Measurements from ENCODE around the gene CFD. TPM values are rescaled to one million over a fixed set of nuclear protein-coding genes. Genes with fewer than 3 reads are reported as not detected.

Gene CFD
- total and polyA plus RNA-seq, 4 donors, result 90.8 to 227 (median 141) TPM

DNA sequence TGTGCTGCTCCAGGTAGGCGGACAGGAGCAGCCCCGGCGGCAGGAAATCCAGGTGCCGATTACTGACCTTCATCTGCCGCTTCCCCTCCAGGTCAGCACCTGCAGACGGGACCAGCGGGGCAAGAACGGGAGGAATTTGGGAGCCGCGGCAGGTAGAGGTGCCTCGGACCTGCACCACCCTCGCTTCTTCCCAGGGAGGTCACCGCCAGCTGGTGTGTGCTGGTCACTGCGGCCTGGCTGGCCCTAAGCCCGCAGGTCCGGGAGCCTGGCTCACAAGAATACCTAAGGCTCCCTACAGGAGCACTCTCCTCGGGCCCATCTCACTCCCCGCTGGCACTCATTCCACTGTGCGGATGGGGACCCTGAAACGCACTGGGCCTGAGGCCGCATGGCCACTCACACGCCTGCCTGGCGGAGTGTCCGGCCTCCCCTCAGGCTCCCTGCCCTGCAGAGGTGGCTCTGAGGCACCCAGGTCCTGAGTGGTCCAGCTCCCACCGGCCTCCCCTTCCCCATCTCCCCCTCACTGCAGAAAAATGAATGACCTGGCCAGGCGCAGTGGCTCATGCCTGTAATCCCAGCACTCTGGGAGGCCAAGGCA is 38.1 kb downstream of the CFD start:
- TF ChIP-seq, protein P1, sequence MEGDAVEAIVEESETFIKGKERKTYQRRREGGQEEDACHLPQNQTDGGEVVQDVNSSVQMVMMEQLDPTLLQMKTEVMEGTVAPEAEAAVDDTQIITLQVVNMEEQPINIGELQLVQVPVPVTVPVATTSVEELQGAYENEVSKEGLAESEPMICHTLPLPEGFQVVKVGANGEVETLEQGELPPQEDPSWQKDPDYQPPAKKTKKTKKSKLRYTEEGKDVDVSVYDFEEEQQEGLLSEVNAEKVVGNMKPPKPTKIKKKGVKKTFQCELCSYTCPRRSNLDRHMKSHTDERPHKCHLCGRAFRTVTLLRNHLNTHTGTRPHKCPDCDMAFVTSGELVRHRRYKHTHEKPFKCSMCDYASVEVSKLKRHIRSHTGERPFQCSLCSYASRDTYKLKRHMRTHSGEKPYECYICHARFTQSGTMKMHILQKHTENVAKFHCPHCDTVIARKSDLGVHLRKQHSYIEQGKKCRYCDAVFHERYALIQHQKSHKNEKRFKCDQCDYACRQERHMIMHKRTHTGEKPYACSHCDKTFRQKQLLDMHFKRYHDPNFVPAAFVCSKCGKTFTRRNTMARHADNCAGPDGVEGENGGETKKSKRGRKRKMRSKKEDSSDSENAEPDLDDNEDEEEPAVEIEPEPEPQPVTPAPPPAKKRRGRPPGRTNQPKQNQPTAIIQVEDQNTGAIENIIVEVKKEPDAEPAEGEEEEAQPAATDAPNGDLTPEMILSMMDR (IDR thresholded peaks at IDR 0.05; ENCODE audit: control extremely low read depth, extremely low read depth), result no peak
- H3K27ac ChIP-seq (ENCODE audit: low read depth in 1 of 2, low read length in 1 of 2), result no peak overlapping the region
- WGBS, 2 donors, result 91% methylated on average over 26 of the region's 26 CpGs
- peaks cover 0 to 28% (median 3%) of the 10 kb centered on the region in 4 donors for H3K36me3 ChIP-seq (ENCODE audit: control insufficient read depth in 4 of 4, insufficient read depth in 4 of 4, low read length in 4 of 4)
- H3K9ac ChIP-seq (ENCODE audit: insufficient read depth in 1 of 2, low read length in 2 of 2), result no peak overlapping the region
- H3K4me1 ChIP-seq (ENCODE audit: control insufficient read depth in 5 of 5, insufficient read depth in 5 of 5, low read length in 5 of 5), result no peaks in the 10 kb centered on the region
- no peaks in the 10 kb centered on the region for H3K9me3 ChIP-seq (ENCODE audit: control insufficient read depth in 4 of 4, insufficient read depth in 3 of 4, low read length in 3 of 4)
- ATAC-seq (ENCODE audit: insufficient read depth, low FRiP score) (no peak), DNase-seq (no peak)
- no peaks in the 10 kb centered on the region for H3K27me3 ChIP-seq (ENCODE audit: control insufficient read depth in 3 of 3, insufficient read depth in 3 of 3, low read length in 2 of 3)
- H3K4me3 ChIP-seq, result no peak overlapping the region

DNA sequence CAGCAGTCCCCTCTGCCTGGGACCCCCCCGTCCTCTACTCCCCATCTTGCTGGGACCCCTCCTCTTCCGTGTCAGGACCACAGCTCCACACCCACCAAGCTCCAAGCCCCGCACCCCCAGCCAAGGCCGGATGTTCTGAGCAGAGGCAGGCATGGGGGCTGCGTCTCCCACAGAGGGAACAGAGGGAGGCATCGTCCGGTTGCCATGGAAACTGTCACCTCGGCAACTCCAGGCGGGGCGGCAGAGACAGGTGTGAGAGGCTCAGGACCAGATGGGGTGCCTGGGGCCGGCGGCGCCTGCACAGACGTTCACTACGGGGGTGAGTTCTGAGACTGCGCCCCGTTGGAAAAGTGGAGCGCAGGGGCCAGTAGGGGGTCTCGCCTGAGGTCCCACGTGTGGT is 39.2 kb downstream of the CFD start:
- H3K27ac ChIP-seq (ENCODE audit: low read depth in 1 of 2, low read length in 1 of 2), result no peak overlapping the region
- no peak overlapping the region for H3K4me3 ChIP-seq
- ATAC-seq (ENCODE audit: insufficient read depth, low FRiP score) (no peak), DNase-seq (no peak)
- no peaks in the 10 kb centered on the region for H3K9me3 ChIP-seq (ENCODE audit: control insufficient read depth in 4 of 4, insufficient read depth in 3 of 4, low read length in 3 of 4)
- TF ChIP-seq, protein P1 (IDR thresholded peaks at IDR 0.05; ENCODE audit: control extremely low read depth, extremely low read depth), result no peak
- H3K27me3 ChIP-seq (ENCODE audit: control insufficient read depth in 3 of 3, insufficient read depth in 3 of 3, low read length in 2 of 3), result no peaks in the 10 kb centered on the region
- peaks cover 0 to 33% (median 3%) of the 10 kb centered on the region in 4 donors for H3K36me3 ChIP-seq (ENCODE audit: control insufficient read depth in 4 of 4, insufficient read depth in 4 of 4, low read length in 4 of 4)
- peaks cover 0 to 5% (median 0%) of the 10 kb centered on the region in 5 donors for H3K4me1 ChIP-seq (ENCODE audit: control insufficient read depth in 5 of 5, insufficient read depth in 5 of 5, low read length in 5 of 5)
- 83 to 90% methylated on average over 20 of the region's 20 CpGs for WGBS, 2 donors
- no peak overlapping the region for H3K9ac ChIP-seq (ENCODE audit: insufficient read depth in 1 of 2, low read length in 2 of 2)

DNA sequence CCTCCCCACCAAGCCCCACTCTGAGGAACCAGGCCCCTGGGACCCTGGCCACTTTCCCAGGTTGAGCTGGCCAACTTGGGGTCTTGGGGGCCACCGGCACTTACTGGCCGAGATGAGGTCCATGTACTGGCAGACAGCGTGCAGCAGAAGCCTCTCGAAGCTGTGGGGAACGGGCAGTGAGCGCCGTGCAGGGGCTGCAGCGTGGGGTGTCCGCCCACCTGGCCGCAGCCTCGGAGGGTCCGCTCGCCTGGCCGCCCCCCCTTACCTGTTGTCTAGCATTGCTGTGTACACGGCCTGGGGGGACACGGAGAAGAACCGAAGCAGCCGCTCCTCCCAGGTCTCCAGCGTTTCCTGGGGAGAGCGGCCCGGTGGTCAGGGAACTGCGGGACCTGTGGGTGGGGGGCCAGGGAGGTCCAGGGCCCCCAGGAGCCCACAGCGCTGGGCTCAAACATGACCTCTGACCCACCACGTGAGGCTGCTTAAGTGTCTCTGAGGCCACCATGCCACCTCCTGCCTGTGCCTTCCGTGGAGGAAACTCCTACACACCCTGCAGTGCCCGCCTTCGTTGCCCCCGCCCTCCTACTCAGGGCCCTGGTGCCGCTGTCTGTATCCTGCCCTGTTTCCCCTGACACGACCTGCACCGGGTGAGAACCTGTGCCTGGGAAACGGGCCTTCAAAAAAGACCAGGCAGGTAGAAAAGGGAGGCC is 40.0 kb downstream of the CFD start:
- Histone ChIP-seq H3K4me1 (ENCODE audit: control insufficient read depth in 5 of 5, insufficient read depth in 5 of 5, low read length in 5 of 5) (peaks cover 0 to 5% (median 0%) of the 10 kb centered on the region in 5 donors), H3K9me3 (ENCODE audit: control insufficient read depth in 4 of 4, insufficient read depth in 3 of 4, low read length in 3 of 4) (no peaks in the 10 kb centered on the region), H3K4me3 (no peak overlapping the region), H3K27ac (ENCODE audit: low read depth in 1 of 2, low read length in 1 of 2) (no peak overlapping the region), H3K36me3 (ENCODE audit: control insufficient read depth in 4 of 4, insufficient read depth in 4 of 4, low read length in 4 of 4) (peaks cover 0 to 33% (median 3%) of the 10 kb centered on the region in 4 donors), H3K9ac (ENCODE audit: insufficient read depth in 1 of 2, low read length in 2 of 2) (no peak overlapping the region), H3K27me3 (ENCODE audit: control insufficient read depth in 3 of 3, insufficient read depth in 3 of 3, low read length in 2 of 3) (no peaks in the 10 kb centered on the region)
- TF ChIP-seq, protein P1 (IDR thresholded peaks at IDR 0.05; ENCODE audit: control extremely low read depth, extremely low read depth), result no peak
- 90 to 91% methylated on average over 31 to 32 of the region's 32 CpGs for WGBS, 2 donors
- DNase-seq, result no peak
- no peak for ATAC-seq (ENCODE audit: insufficient read depth, low FRiP score)
